Skeletal muscle tissue (tissue), 4 donors: ENCODE data around the gene FAAP20. TPM values are rescaled to one million over a fixed set of nuclear protein-coding genes. Genes with fewer than 3 reads are reported as not detected.
A peak's percentile ranks its signal among the peaks of the same experiment; 100 is the strongest.

Experiments
- H3K27ac ChIP-seq: one replicate; pipeline ENCODE4 v1.7.0; 2013; ENCODE audit warnings: mild to moderate bottlenecking, low read depth, low read length, inconsistent platforms
- H3K27me3 ChIP-seq, 3 donors: one replicate each; pipeline ENCODE4 v1.7.0; 2013; ENCODE audit warnings: low read length in 3 of 3; ENCODE audit not compliant: control insufficient read depth in 3 of 3, insufficient read depth in 3 of 3
- H3K36me3 ChIP-seq, 3 donors: one replicate each; pipeline ENCODE4 v1.7.0; 2013; ENCODE audit warnings: low read length in 3 of 3; ENCODE audit not compliant: control insufficient read depth in 3 of 3, insufficient read depth in 3 of 3
- H3K4me1 ChIP-seq, 3 donors: one replicate each; pipeline ENCODE4 v1.7.0; 2013; ENCODE audit warnings: low read length in 3 of 3, mild to moderate bottlenecking in 3 of 3; ENCODE audit not compliant: control insufficient read depth in 3 of 3, insufficient read depth in 3 of 3
- H3K4me3 ChIP-seq, 3 donors: one replicate each; pipeline ENCODE4 v1.7.0; 2013; ENCODE audit warnings: low read length in 3 of 3
- H3K9ac ChIP-seq, 3 donors: one replicate each; pipeline ENCODE4 v1.7.0; 2013; ENCODE audit warnings: low read length in 3 of 3, mild to moderate bottlenecking in 3 of 3, moderate library complexity in 2 of 3, low read depth in 1 of 3
- H3K9me3 ChIP-seq, 3 donors: one replicate each; pipeline ENCODE4 v1.7.0; 2013; ENCODE audit warnings: low read length in 3 of 3; ENCODE audit not compliant: control insufficient read depth in 3 of 3
- total RNA-seq: library from RNA; depleted of rRNA; stranded (reverse); fragments of >200 nt; gene quantifications from one replicate; pipeline ENCODE4 v1.2.3, GENCODE V29; 2014
- donor health status: Osteomylitis.

FAAP20 gene
- total RNA-seq: 13.0 TPM

DNA sequence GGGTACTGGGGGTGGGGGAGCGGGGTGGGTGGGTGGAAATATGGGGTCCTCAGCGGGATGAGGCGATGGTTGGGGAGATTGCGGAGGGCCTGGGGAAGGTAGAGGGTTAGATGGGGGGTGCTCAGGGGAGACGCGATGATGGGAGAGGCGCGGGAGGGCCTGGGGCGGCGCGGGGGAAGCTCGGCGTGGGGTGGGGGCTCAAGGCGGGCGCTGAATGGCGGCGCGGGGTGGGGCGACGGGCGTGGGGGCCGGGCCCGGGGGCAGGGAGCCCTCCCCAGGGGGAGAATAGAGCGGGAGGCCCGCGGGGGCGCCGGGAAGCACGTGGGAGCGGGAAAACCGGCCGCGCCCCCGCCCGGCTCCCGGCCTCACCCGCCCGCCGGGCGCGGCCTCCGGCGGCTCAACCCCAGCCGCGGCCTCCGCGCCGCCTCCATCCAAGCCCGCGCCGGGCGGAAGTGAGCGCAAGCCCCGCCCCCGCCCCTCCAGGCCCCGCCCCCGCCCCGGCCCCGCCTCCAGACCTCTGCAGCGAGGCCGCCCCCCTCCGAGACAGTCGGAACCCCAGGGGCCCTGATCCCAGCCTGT lies at the start of gene FAAP20:
FAAP20 (minus strand) TSS at position 454 of the 579 bp plus-strand sequence; CDS start at position 431, 23 bp downstream.
- Histone ChIP-seq H3K27me3 (no peaks in the 10 kb centered on the region), H3K9ac (peak within 1 kb of the TSS; percentile 85 to 86 (median 85)), H3K4me3 (peak within 1 kb of the TSS; percentile 73 to 76 (median 76)), H3K36me3 (no peaks in the 10 kb centered on the region), H3K9me3 (no peaks in the 10 kb centered on the region), H3K4me1 (peaks cover 45 to 66% (median 58%) of the 10 kb centered on the region in 3 donors), H3K27ac (peak within 1 kb of the TSS; percentile 89)

DNA sequence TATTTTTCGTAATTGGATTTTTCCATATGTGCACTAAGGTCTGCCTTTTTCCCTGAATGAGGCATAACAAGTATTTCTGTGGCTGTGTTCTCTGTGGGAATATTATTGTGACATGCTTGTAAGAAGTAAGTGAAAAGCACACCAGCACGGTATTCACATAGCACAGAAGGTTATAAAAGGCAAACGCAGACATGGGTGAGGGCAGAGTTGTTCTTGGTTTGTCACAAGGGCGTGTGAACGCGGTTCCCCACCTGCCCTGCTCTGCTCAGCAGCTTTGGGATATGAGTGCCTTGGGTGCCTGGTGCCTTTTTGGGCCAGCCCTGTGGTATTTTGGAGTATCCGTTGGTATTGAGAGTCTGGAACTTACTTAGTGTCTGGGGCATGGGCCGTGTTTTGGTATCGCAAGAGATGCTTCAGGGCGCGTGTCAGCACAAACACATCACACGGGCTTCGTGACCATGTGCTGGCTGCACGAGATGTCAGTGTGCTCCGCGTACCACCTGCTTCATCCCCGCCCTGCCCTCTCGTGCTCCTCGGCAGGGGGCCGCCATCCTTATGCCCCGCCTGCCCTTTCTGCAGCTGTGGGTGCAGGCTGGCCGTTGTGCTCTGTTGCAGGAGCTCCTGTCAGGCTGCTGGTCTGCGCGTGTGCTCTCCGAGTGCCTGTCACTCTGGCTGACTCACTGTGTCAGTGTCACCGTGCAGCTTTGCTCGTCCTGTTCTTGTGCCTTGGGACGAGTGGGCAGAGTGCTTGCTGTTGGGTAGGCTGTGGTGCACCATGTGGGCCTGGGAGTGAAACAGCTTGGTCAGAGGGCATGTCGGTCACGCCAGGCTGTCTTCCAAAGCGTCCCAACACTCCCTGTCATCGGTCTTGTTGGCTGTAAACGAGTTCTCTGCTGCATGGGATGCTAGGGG lies 48.5 kb upstream of the FAAP20 start:
- Histone ChIP-seq H3K27me3 (no peaks in the 10 kb centered on the region), H3K4me3 (peak overlapping the region in 1 of 3 donors; percentile 23), H3K36me3 (peaks cover 0 to 3% (median 0%) of the 10 kb centered on the region in 3 donors), H3K4me1 (peaks cover 68 to 80% (median 68%) of the 10 kb centered on the region in 3 donors), H3K27ac (no peak overlapping the region), H3K9me3 (no peaks in the 10 kb centered on the region), H3K9ac (peak overlapping the region in 1 of 3 donors; percentile 57)

GRCh38 chr1:2241820-2242219 lies 47.2 kb upstream of the FAAP20 start:
- H3K4me1 ChIP-seq: peaks cover 68 to 80% (median 69%) of the 10 kb centered on the region in 3 donors
- no peaks in the 10 kb centered on the region for H3K27me3 ChIP-seq
- no peak overlapping the region for H3K27ac ChIP-seq
- H3K4me3 ChIP-seq: peak overlapping the region in 1 of 3 donors; percentile 45
- H3K36me3 ChIP-seq: peaks cover 0 to 3% (median 0%) of the 10 kb centered on the region in 3 donors
- no peaks in the 10 kb centered on the region for H3K9me3 ChIP-seq
- H3K9ac ChIP-seq: no peak overlapping the region

DNA sequence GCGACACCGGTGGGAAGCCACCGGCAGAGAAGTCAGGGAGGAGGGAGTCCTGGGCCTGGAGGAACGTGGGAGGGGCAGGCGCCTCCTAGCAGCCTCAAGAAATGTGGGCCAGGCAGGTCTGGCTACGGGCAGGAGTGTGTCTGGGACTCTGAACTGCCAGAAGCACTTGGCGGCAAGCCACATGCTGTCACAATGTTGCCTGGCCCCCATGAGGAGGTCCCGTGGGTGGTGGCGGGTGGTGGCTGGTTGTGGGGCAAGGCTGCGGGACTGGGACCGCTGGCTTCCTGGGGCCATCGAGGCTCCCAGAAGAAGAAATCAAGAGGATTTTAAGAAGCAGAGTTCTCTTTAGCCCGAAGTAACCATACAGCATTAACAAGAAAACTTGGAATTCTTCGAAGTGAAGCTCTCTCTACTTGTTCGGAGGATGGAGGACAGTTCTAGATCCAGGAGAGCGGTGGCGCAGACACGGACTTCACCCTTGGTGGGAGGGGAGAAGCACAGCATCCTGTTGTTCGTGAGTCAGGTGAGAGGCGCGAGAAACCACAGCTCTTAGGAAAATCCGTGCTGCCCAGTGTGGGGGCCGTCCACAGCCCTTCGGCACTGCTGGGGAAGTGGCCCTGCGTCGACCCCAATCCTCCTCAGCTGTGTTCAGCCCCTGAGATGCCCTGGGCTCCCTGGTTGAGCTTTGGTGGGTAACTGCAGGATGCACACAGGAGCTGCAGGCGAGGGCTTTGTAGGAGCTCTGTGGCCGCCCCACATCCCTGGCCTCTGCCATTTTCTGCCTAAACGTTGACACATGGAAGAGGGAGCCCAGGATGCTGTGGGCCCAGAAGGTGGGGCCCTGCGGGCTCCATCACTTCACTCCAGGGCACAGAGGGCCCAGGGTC lies 45.9 kb upstream of the FAAP20 start:
- no peaks in the 10 kb centered on the region for H3K27me3 ChIP-seq
- peaks cover 0 to 3% (median 0%) of the 10 kb centered on the region in 3 donors for H3K36me3 ChIP-seq
- peak overlapping the region in 1 of 3 donors; percentile 13 for H3K4me3 ChIP-seq
- peaks cover 60 to 77% (median 67%) of the 10 kb centered on the region in 3 donors for H3K4me1 ChIP-seq
- peak overlapping the region; percentile 44 for H3K27ac ChIP-seq
- H3K9ac ChIP-seq: peak overlapping the region in 2 of 3 donors; percentile 38 to 50
- H3K9me3 ChIP-seq: no peaks in the 10 kb centered on the region

- H3K27ac ChIP-seq: peak overlapping the region; percentile 44
- H3K36me3 ChIP-seq: peaks cover 0 to 3% (median 0%) of the 10 kb centered on the region in 3 donors
- peaks cover 70 to 85% (median 76%) of the 10 kb centered on the region in 3 donors for H3K4me1 ChIP-seq
- no peaks in the 10 kb centered on the region for H3K27me3 ChIP-seq
- H3K9me3 ChIP-seq: no peaks in the 10 kb centered on the region
- peak overlapping the region in 2 of 3 donors; percentile 38 to 50 for H3K9ac ChIP-seq
- no peak overlapping the region for H3K4me3 ChIP-seq
These were observed 44.9 kb upstream of the FAAP20 start for GRCh38 chr1:2239384-2239985.

DNA sequence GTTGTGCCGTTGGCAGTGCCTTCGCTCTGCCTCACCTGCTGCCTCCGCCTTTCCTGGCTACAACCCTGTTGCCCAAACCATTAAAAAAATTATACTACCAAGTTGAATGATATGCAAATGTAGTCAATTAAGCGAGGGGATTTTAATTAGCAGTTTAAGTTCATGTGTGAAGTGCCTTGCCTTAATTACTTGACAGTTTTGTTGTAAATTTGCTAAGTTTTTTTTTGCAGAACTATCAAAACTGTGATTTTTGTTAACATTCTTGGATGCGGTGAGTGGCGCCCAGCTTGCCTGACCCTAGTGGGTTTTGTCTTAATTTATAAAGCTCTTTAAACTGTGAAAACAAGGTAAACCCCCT lies 44.4 kb upstream of the FAAP20 start:
- Histone ChIP-seq H3K9me3 (no peaks in the 10 kb centered on the region), H3K27me3 (no peaks in the 10 kb centered on the region), H3K4me3 (peak overlapping the region in 1 of 3 donors; percentile 13), H3K4me1 (peaks cover 75 to 89% (median 81%) of the 10 kb centered on the region in 3 donors), H3K9ac (peak overlapping the region in 2 of 3 donors; percentile 23 to 50), H3K27ac (no peak overlapping the region), H3K36me3 (peaks cover 0 to 3% (median 0%) of the 10 kb centered on the region in 3 donors)

GRCh38 chr1:2238361-2239012 lies 43.9 kb upstream of the FAAP20 start:
- H3K9me3 ChIP-seq: no peaks in the 10 kb centered on the region
- peak overlapping the region in 1 of 3 donors; percentile 13 for H3K4me3 ChIP-seq
- H3K9ac ChIP-seq: peak overlapping the region in 2 of 3 donors; percentile 38 to 60
- H3K4me1 ChIP-seq: peaks cover 77 to 92% (median 84%) of the 10 kb centered on the region in 3 donors
- H3K36me3 ChIP-seq: peaks cover 0 to 3% (median 0%) of the 10 kb centered on the region in 3 donors
- H3K27ac ChIP-seq: no peak overlapping the region
- no peaks in the 10 kb centered on the region for H3K27me3 ChIP-seq

DNA sequence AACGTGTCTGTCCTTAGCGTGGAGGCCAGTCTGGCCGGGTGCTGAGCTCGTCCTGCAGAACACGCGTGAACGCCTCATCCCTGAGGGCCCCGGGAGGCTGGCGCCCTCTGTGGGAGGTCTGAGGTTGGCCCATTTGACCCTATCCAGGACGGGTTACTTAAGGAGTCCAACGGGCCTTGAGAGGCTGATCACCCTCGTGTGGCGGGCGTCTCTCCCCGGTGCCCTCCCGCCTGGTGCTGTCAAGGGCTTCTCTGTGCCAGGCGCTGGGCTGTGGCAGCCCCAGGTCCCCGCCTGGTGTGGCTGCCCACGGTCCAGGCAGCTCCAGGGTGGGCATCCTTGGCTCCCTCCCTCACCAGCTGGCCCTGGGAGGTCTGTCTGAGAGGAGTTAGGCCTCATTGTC lies 43.2 kb upstream of the FAAP20 start:
- Histone ChIP-seq H3K27me3 (no peaks in the 10 kb centered on the region), H3K9ac (peak overlapping the region in 1 of 3 donors; percentile 60), H3K36me3 (peaks cover 0 to 3% (median 0%) of the 10 kb centered on the region in 3 donors), H3K27ac (no peak overlapping the region), H3K9me3 (no peaks in the 10 kb centered on the region), H3K4me1 (peaks cover 75 to 92% (median 83%) of the 10 kb centered on the region in 3 donors), H3K4me3 (no peak overlapping the region)
